Endothelial cell of umbilical vein (primary cell): ENCODE results near the gene WDR26. TPM values are rescaled to one million over a fixed set of nuclear protein-coding genes. Genes with fewer than 3 reads are reported as not detected.

Source experiments
- BruUV-seq: library from RNA; stranded (reverse); fragments of 400-500 nt; replicated peaks from 2 replicates; lab custom pipeline; 2021; lab: Mats Ljungman, UMichigan
- CTCF ChIA-PET: fragments of 300-600, 350-600 bp; sonication (Branson Sonifier 250); formaldehyde crosslinking; loops from one replicate; lab custom pipeline; 2021; ENCODE audit warnings: antibody characterized with exemption, inconsistent platforms; lab: Charles Lee
- POLR2A ChIA-PET: fragments of 300-600, 350-600 bp; sonication (Branson Sonifier 250); formaldehyde crosslinking; loops from one replicate; lab custom pipeline; 2021; ENCODE audit warnings: antibody characterized with exemption, inconsistent platforms; lab: Charles Lee
- DNase-seq: peaks from one replicate; pipeline ENCODE4 v3.0.0-alpha.2; 2011; ENCODE audit warnings: low read depth, low spot score
- FAIRE-seq: peaks from 2 replicates; lab custom pipeline; 2011; peaks lifted over from hg19 to GRCh38; lab: Jason Lieb, UNC
- H2AFZ ChIP-seq: 2 replicates; pipeline ENCODE4 v1.6.0; 2012; ENCODE audit warnings: low read depth, low read length, control low read depth, inconsistent platforms
- H3K27ac ChIP-seq: 2 replicates; pipeline ENCODE4 v1.5.1; 2011; ENCODE audit warnings: low read depth, mild to moderate bottlenecking, control low read depth, low read length, moderate library complexity; ENCODE audit not compliant: insufficient read depth
- H3K27me3 ChIP-seq, 2 experiments: 2 replicates each; pipeline versions ENCODE4 v1.6.0 to v1.6.1; 2011; ENCODE audit warnings: low read length in 2 of 2, mixed read lengths in 1 of 2; ENCODE audit not compliant: control insufficient read depth in 2 of 2, insufficient read depth in 2 of 2
- H3K36me3 ChIP-seq, 2 experiments: 2 replicates in 1 of 2; 3 replicates in 1 of 2; pipeline ENCODE4 v1.5.1; 2011; ENCODE audit warnings: low read length in 2 of 2, mild to moderate bottlenecking in 1 of 2, moderate library complexity in 1 of 2; ENCODE audit not compliant: control insufficient read depth in 2 of 2, insufficient read depth in 2 of 2; ENCODE audit errors: extremely low read depth in 1 of 2
- H3K4me1 ChIP-seq: 3 replicates; pipeline ENCODE4 v1.5.1; 2011; ENCODE audit warnings: mild to moderate bottlenecking, low read length; ENCODE audit not compliant: control insufficient read depth, insufficient read depth; ENCODE audit errors: extremely low read depth
- H3K4me2 ChIP-seq: 2 replicates; pipeline ENCODE4 v1.6.1; 2011; ENCODE audit warnings: low read length, control low read depth, mixed read lengths; ENCODE audit not compliant: insufficient read depth
- H3K4me3 ChIP-seq, 3 experiments: fragments of 200-600 bp in 1 of 3; sonication (generic), shearing (Covaris generic) in 1 of 3; replicated peaks in 1 of 3; 2 replicates each; pipeline ENCODE4 v1.5.1; 2011 to 2016; ENCODE audit warnings: control low read depth in 3 of 3, low read length in 3 of 3, mild to moderate bottlenecking in 2 of 3, inconsistent platforms in 1 of 3, low read depth in 1 of 3, moderate library complexity in 1 of 3; ENCODE audit not compliant: insufficient read depth in 1 of 3
- H3K79me2 ChIP-seq: 2 replicates; pipeline ENCODE4 v1.6.0; 2012; ENCODE audit warnings: low read length, inconsistent platforms; ENCODE audit not compliant: control insufficient read depth, insufficient read depth
- H3K9ac ChIP-seq: replicated peaks from 2 replicates; pipeline ENCODE3; 2011; ENCODE audit warnings: low read length, control low read depth; ENCODE audit not compliant: insufficient read depth; ENCODE audit errors: extremely low read depth
- H3K9me1 ChIP-seq: replicated peaks from 3 replicates; pipeline ENCODE4 v1.6.0; 2011; ENCODE audit warnings: mild to moderate bottlenecking, low read length; ENCODE audit not compliant: control insufficient read depth, insufficient read depth; ENCODE audit errors: extremely low read depth
- H3K9me3 ChIP-seq: replicated peaks from 2 replicates; pipeline ENCODE4 v1.5.1; 2012; ENCODE audit warnings: low read length, inconsistent platforms; ENCODE audit not compliant: control insufficient read depth, insufficient read depth
- H4K20me1 ChIP-seq: replicated peaks from 2 replicates; pipeline ENCODE3; 2011; ENCODE audit warnings: mild to moderate bottlenecking, low read length; ENCODE audit not compliant: control insufficient read depth, insufficient read depth; ENCODE audit errors: extremely low read depth
- EZH2 ChIP-seq: IDR thresholded peaks from 2 replicates; pipeline ENCODE4 v1.6.1; 2012; ENCODE audit warnings: borderline replicate concordance, low read depth, mild to moderate bottlenecking, moderate library complexity, low read length, inconsistent platforms; ENCODE audit not compliant: severe bottlenecking
- FOS ChIP-seq: IDR thresholded peaks from 2 replicates; pipeline ENCODE4 v1.6.1; 2011; ENCODE audit warnings: mild to moderate bottlenecking, low read length, moderate library complexity, borderline replicate concordance; ENCODE audit not compliant: insufficient read depth
- GATA2 ChIP-seq: IDR thresholded peaks from 2 replicates; pipeline ENCODE4 v1.7.0; 2011; ENCODE audit warnings: low read depth, mild to moderate bottlenecking, moderate library complexity, mixed read lengths, low read length; ENCODE audit not compliant: insufficient read length, insufficient read depth
- JUN ChIP-seq: IDR thresholded peaks from 2 replicates; pipeline ENCODE4 v1.6.1; 2011; ENCODE audit warnings: borderline replicate concordance, low read depth; ENCODE audit not compliant: insufficient read length, insufficient read depth
- MYC ChIP-seq: IDR thresholded peaks from one replicate; pipeline ENCODE4 v1.6.1; 2011; ENCODE audit warnings: mild to moderate bottlenecking, low read depth, low read length
- POLR2A ChIP-seq: IDR thresholded peaks from 2 replicates; pipeline ENCODE4 v1.6.1; 2012; ENCODE audit warnings: low read depth, mild to moderate bottlenecking, control low read depth, low read length
- POLR2AphosphoS5 ChIP-seq: IDR thresholded peaks from 2 replicates; pipeline ENCODE4 v1.6.1; 2012; ENCODE audit warnings: low read depth, mild to moderate bottlenecking, control low read depth, low read length, moderate library complexity; ENCODE audit not compliant: insufficient read depth
- dilution Hi-C: fragments of 300-500 bp; cut with MboI; formaldehyde crosslinking; loops from one replicate; pipeline ENCODE4 v1.15.0; 2019; ENCODE audit warnings: low sequenced_read_pairs; ENCODE audit not compliant: extremely low pct_ligation_motif_present
- intact Hi-C: fragments of 100-400 bp; cut with micrococcal nuclease; formaldehyde crosslinking; loops from one replicate; pipeline ENCODE4 v1.10.0; 2022
- polyA plus RNA-seq, 4 experiments: library from polyadenylated mRNA; depleted of rRNA in 3 of 4; stranded (reverse) in 3 of 4; unstranded in 1 of 4; fragments of >200 nt; gene quantifications; 2 replicates each; pipeline versions ENCODE4 v1.2.1 to v1.2.3, GENCODE V29; 2011 to 2012; ENCODE audit warnings: missing spikeins in 1 of 4
- total RNA-seq: library from RNA; stranded (reverse); gene quantifications from 2 replicates; pipeline ENCODE4 v1.2.3, GENCODE V29; 2021
- TF ChIP-seq, protein P1 (sequence below), 2 donors: IDR thresholded peaks; 1 replicate in 1 of 2; 2 replicates in 1 of 2; pipeline ENCODE4 v1.5.1; 2011; ENCODE audit warnings: low read length in 2 of 2, mild to moderate bottlenecking in 2 of 2, moderate library complexity in 2 of 2, control low read depth in 1 of 2, inconsistent platforms in 1 of 2, low read depth in 1 of 2; ENCODE audit not compliant: insufficient read depth in 1 of 2; ENCODE audit errors: extremely low read depth in 1 of 2
- TF ChIP-seq, protein P2 (sequence below): IDR thresholded peaks from 2 replicates; pipeline ENCODE4 v1.6.1; 2011; ENCODE audit not compliant: insufficient read depth, insufficient read length

WDR26 gene
- total and polyA plus RNA-seq, 2 donors (not counting 3 experiments of a cell fraction or from before 2014, with no cell fraction given): 26.7 to 92.4 TPM

DNA sequence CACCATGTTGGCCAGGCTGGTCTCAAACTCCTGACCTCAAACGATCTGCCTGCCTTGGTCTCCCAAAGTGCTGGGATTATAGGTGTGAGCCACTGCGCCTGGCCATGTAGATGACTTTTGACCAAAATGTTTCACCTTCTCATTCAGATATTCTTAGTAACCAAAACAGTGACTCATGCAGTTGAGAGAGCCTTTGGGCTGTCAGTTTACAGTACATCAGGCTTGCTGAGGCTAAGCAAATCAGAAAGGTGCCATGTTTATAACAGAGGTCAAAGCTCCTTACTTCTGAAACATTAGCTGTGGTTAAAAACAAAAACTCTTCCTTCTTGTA lies 57.0 kb downstream of the WDR26 start:
- Histone ChIP-seq H3K79me2 (peaks cover 7% of the 10 kb centered on the region), H3K4me1 (no peaks in the 10 kb centered on the region), H3K27me3 (no peaks in the 10 kb centered on the region), H4K20me1 (no peaks in the 10 kb centered on the region), H3K4me2 (no peak overlapping the region), H3K9me3 (no peaks in the 10 kb centered on the region), H3K4me3 (no peak overlapping the region), H2AFZ (no peak overlapping the region), H3K9ac (no peak overlapping the region), H3K27ac (no peak overlapping the region), H3K36me3 (peaks cover 10 to 16% of the 10 kb centered on the region in 2 experiments), H3K9me1 (no peaks in the 10 kb centered on the region)
- dilution Hi-C loops (no loop called here), intact Hi-C loops (no loop called here)
- BruUV-seq: no TSS peak
- DNase-seq: no peak
- CTCF ChIA-PET: interaction anchor here (0.9 to 1.1 kb wide), 2 partner anchors 12 to 261 kb away, joined by 3 read pairs; no protein-coding TSS in a partner anchor
- peak; percentile 11 for TF ChIP-seq FOS
- TF ChIP-seq, protein P1, sequence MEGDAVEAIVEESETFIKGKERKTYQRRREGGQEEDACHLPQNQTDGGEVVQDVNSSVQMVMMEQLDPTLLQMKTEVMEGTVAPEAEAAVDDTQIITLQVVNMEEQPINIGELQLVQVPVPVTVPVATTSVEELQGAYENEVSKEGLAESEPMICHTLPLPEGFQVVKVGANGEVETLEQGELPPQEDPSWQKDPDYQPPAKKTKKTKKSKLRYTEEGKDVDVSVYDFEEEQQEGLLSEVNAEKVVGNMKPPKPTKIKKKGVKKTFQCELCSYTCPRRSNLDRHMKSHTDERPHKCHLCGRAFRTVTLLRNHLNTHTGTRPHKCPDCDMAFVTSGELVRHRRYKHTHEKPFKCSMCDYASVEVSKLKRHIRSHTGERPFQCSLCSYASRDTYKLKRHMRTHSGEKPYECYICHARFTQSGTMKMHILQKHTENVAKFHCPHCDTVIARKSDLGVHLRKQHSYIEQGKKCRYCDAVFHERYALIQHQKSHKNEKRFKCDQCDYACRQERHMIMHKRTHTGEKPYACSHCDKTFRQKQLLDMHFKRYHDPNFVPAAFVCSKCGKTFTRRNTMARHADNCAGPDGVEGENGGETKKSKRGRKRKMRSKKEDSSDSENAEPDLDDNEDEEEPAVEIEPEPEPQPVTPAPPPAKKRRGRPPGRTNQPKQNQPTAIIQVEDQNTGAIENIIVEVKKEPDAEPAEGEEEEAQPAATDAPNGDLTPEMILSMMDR (IDR thresholded peaks at IDR 0.05; ENCODE audit: extremely low read depth in 1 of 2, insufficient read depth in 1 of 2, low read depth in 1 of 2, low read length in 2 of 2): no peak
- TF ChIP-seq GATA2: no peak
- TF ChIP-seq EZH2: no peak
- POLR2A ChIA-PET: no interaction called here
- FAIRE-seq: peak; percentile 59

DNA sequence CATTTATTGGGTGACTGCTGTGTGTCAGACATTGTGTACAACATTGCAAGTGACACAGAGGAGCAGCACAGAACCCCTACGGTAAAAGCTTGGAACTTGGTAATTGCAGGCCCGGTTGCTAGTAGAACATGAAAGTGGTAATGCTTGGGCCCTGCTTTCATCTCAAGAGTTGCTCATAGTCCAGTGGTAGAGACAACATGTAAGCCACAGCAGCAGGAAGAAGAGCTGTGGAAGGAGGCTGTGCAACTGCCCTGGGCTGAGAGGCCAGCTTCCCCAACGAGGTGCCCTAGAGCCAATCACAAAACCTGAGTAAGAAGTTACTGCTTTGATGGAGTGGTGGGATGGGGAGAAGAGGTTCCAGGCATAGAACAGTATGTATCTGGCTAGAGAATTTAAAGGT lies 59.5 kb downstream of the WDR26 start:
- H3K4me1 ChIP-seq: no peaks in the 10 kb centered on the region
- H3K79me2 ChIP-seq: peaks cover 10% of the 10 kb centered on the region
- DNase-seq (no peak), FAIRE-seq (no peak)
- H3K4me2 ChIP-seq: no peak overlapping the region
- no peaks in the 10 kb centered on the region for H3K9me3 ChIP-seq
- peaks cover 19 to 21% of the 10 kb centered on the region in 2 experiments for H3K36me3 ChIP-seq
- CTCF ChIA-PET: interaction anchor here (0.6 to 1.0 kb wide), 2 partner anchors 29 to 82 kb away, joined by 3 read pairs; no protein-coding TSS in a partner anchor
- no peak overlapping the region for H2AFZ ChIP-seq
- intact Hi-C loops (no loop called here), dilution Hi-C loops (no loop called here)
- no peak overlapping the region for H3K27ac ChIP-seq
- BruUV-seq: no TSS peak
- POLR2A ChIA-PET: no interaction called here
- TF ChIP-seq EZH2: no peak
- no peak for TF ChIP-seq FOS
- TF ChIP-seq MYC: no peak
- TF ChIP-seq, protein P1 (IDR thresholded peaks at IDR 0.05; ENCODE audit: extremely low read depth in 1 of 2, insufficient read depth in 1 of 2, low read depth in 1 of 2, low read length in 2 of 2): no peak
- TF ChIP-seq, protein P2, sequence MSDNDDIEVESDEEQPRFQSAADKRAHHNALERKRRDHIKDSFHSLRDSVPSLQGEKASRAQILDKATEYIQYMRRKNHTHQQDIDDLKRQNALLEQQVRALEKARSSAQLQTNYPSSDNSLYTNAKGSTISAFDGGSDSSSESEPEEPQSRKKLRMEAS: no peak
- no peak for TF ChIP-seq JUN
- no peak for TF ChIP-seq GATA2
- no peak for TF ChIP-seq POLR2AphosphoS5
- no peak for TF ChIP-seq POLR2A
- H4K20me1 ChIP-seq: no peaks in the 10 kb centered on the region
- no peaks in the 10 kb centered on the region for H3K9me1 ChIP-seq
- H3K4me3 ChIP-seq: no peak overlapping the region
- H3K9ac ChIP-seq: no peak overlapping the region
- H3K27me3 ChIP-seq: no peaks in the 10 kb centered on the region
